ENCODE data around the gene CDKN2AIP. TPM values are rescaled to one million over a fixed set of nuclear protein-coding genes. Genes with fewer than 3 reads are reported as not detected.
A peak's percentile ranks its signal among the peaks of the same experiment; 100 is the strongest.
"Not testable (repeated sequence)": the region's sequence is repeated elsewhere in the genome, so short reads cannot be mapped to it uniquely, and the experiment has no call there.

CDKN2AIP gene
- total and polyA plus RNA-seq, 9 donors = 11.1 to 23.2 (median 18.7) TPM

DNA sequence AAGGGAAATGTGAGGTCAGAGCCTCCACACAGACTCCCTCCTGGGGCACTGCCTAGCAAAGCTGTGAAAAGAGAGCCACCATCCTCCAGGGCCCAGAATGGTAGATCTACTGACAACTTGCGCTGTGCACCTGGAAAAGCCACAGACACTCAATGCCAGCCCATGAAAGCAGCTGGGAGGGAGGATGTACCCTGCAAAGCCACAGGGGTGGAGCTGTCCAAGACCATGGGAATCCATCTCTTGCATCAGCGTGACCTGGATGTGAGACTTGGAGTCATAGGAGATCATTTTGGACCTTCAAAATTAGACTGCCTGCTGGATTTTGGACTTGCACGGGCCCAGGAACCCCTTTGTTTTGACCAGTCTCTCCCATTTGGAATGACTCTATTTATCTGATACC, 22.8 kb downstream of the CDKN2AIP start:
- Histone ChIP-seq H3K9me3 (replicated peaks; ENCODE audit: control insufficient read depth, low read depth, low read length) (peaks cover 3% of the 10 kb centered on the region), H3K4me3 (ENCODE audit: low read length) (no peak overlapping the region), H3K4me1 (ENCODE audit: control insufficient read depth, insufficient read depth, low read length) (no peaks in the 10 kb centered on the region), H3K27me3 (ENCODE audit: control insufficient read depth, insufficient read depth, low read length) (no peaks in the 10 kb centered on the region), H3K36me3 (ENCODE audit: control insufficient read depth, insufficient read depth, low read length) (no peaks in the 10 kb centered on the region), H3K27ac (ENCODE audit: low read length) (no peak overlapping the region)
- DNase-seq = no peak
- WGBS (ENCODE audit: insufficient coverage) = 100% methylated on average over 3 of the region's 3 CpGs

DNA sequence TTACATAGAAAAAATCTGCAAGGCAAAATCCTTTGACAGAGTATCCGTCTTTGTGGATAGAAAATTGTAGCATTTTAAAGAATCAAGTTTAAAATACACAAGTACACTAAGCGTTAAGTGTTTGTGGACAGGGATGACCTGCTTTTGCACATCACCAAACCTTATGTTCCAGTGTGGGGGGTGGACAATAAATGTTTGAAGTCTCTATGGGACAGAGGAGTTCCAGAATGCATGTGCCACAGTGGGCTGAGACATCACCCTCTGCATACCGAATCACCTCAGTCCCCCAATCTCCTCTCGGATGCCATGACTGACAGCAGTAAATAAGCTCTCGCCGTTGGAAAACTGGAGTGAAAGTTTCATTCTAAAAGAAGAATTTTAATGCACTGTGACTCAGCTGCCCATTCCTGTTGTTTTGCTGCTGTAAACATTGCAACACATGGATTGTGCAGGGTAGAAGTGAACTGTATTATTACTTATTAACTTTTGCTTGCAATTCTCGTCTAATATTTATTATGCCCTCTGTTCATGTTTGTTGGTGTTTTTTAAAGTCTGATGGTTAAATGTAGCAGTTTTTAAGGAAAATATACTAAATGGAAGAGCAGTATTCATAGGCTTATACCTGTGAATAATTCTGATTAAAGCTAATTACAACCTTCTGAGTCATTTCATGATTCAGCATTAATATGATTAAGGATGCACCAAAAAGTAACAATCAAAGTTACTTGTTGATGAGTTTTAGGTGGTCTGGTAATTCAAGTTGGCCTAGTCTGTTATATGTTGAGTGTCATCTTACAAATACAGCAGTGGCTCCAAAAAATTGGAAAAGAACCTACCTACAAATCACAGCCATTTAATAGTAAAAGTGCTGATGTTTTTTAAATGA, 24.0 kb downstream of the CDKN2AIP start:
- Histone ChIP-seq H3K27ac (ENCODE audit: low read length) (no peak overlapping the region), H3K4me1 (ENCODE audit: control insufficient read depth, insufficient read depth, low read length) (no peaks in the 10 kb centered on the region), H3K27me3 (ENCODE audit: control insufficient read depth, insufficient read depth, low read length) (no peaks in the 10 kb centered on the region), H3K4me3 (ENCODE audit: low read length) (no peak overlapping the region), H3K9me3 (replicated peaks; ENCODE audit: control insufficient read depth, low read depth, low read length) (peaks cover 3% of the 10 kb centered on the region), H3K36me3 (ENCODE audit: control insufficient read depth, insufficient read depth, low read length) (no peaks in the 10 kb centered on the region)
- WGBS (ENCODE audit: insufficient coverage) = 83% methylated on average over 3 of the region's 7 CpGs
- DNase-seq = no peak

DNA sequence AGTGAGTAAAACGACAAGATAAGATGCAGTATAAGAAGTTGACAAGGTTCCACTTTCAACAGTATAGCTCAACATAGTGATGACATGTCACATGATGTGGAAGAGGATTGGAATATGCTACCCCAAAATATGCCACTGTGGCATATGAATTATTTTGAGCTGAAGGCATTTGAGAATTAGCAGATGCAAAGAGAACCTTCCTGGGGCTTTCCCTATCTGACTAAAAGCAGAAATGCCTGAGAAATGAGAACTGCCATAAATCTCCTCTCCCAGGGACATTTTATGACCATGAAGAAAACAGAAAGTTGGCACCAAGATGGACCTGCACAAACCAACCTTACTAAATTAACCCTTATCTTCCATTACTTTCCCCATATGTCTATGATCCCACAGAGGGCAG, 24.8 kb downstream of the CDKN2AIP start:
- DNase-seq = no peak
- Histone ChIP-seq H3K27me3 (ENCODE audit: control insufficient read depth, insufficient read depth, low read length) (no peaks in the 10 kb centered on the region), H3K36me3 (ENCODE audit: control insufficient read depth, insufficient read depth, low read length) (no peaks in the 10 kb centered on the region), H3K4me1 (ENCODE audit: control insufficient read depth, insufficient read depth, low read length) (no peaks in the 10 kb centered on the region), H3K9me3 (replicated peaks; ENCODE audit: control insufficient read depth, low read depth, low read length) (peaks cover 2% of the 10 kb centered on the region), H3K4me3 (ENCODE audit: low read length) (no peak overlapping the region), H3K27ac (ENCODE audit: low read length) (no peak overlapping the region)
- WGBS (ENCODE audit: insufficient coverage) = no CpG with 5 or more reads among the region's 1 CpG

GRCh38 chr4:183469936-183470335, 25.5 kb downstream of the CDKN2AIP start:
- Histone ChIP-seq H3K27me3 (ENCODE audit: control insufficient read depth, insufficient read depth, low read length) (no peaks in the 10 kb centered on the region), H3K4me1 (ENCODE audit: control insufficient read depth, insufficient read depth, low read length) (no peaks in the 10 kb centered on the region), H3K4me3 (ENCODE audit: low read length) (no peak overlapping the region), H3K36me3 (ENCODE audit: control insufficient read depth, insufficient read depth, low read length) (no peaks in the 10 kb centered on the region), H3K27ac (ENCODE audit: low read length) (no peak overlapping the region), H3K9me3 (replicated peaks; ENCODE audit: control insufficient read depth, low read depth, low read length) (no peaks in the 10 kb centered on the region)
- WGBS (ENCODE audit: insufficient coverage) = no CpG with 5 or more reads among the region's 2 CpGs
- no peak for DNase-seq

DNA sequence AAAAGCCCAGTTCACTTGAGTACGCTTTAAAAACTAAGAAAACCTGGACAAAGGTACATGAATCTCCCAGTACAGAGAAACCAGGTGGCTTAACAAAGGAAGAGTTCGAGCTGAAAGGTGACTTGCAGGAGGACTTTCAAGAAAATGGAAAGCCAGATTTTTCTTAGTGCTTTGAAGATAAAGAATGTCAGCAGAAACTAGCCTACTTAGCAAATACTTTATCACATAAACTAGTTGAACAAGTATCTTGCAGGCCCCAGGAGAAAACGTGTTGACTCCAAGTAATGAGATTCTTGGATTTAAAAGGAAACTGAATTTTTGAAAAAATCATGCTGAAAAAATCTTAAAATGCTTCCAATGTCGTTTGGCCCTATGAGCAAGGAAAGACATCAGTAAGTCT, 26.4 kb downstream of the CDKN2AIP start:
- Histone ChIP-seq H3K4me1 (ENCODE audit: control insufficient read depth, insufficient read depth, low read length) (no peaks in the 10 kb centered on the region), H3K36me3 (ENCODE audit: control insufficient read depth, insufficient read depth, low read length) (no peaks in the 10 kb centered on the region), H3K27me3 (ENCODE audit: control insufficient read depth, insufficient read depth, low read length) (no peaks in the 10 kb centered on the region), H3K9me3 (replicated peaks; ENCODE audit: control insufficient read depth, low read depth, low read length) (no peaks in the 10 kb centered on the region), H3K4me3 (ENCODE audit: low read length) (no peak overlapping the region), H3K27ac (ENCODE audit: low read length) (no peak overlapping the region)
- no peak for DNase-seq
- no CpG with 5 or more reads among the region's 4 CpGs for WGBS (ENCODE audit: insufficient coverage)

DNA sequence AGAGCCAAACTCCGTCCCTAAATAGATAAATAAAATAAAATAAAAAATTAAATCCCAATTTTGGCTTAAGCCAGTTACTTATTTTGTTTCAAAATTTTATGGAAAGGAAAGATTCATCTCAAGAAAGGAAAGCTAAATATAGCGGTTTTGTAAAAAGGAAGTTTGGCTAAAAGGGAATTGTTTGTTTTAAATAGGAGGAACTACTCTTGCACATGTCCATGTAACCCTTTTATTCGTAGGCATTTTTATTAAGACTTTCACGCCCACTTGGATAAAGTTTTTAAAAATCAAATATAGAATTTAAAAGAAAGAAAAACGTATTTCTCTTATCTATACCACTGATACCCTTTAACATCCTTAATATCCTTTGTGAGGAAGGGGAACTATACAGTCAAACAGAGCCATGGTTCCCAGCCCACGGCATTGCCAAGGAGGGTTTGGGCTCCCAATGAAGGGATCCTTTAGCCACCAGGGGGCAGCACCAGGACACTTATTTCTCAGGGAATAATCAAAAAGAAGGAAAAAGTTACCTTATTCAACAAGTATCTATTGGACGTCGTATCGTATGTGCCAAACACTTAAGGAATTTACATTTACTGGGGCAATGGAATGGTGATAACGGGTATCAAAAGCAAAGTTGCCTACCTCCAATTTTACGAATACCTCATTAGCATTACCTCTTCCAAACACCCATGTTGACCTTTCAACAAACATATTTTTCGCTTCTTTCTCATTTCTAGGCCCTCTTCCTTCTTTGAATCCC, 27.7 kb downstream of the CDKN2AIP start:
- H3K27me3 ChIP-seq (ENCODE audit: control insufficient read depth, insufficient read depth, low read length) = no peaks in the 10 kb centered on the region
- no peak overlapping the region for H3K4me3 ChIP-seq (ENCODE audit: low read length)
- H3K9me3 ChIP-seq (replicated peaks; ENCODE audit: control insufficient read depth, low read depth, low read length) = no peaks in the 10 kb centered on the region
- peak; percentile 89 for DNase-seq
- no peak overlapping the region for H3K27ac ChIP-seq (ENCODE audit: low read length)
- no peaks in the 10 kb centered on the region for H3K36me3 ChIP-seq (ENCODE audit: control insufficient read depth, insufficient read depth, low read length)
- no peaks in the 10 kb centered on the region for H3K4me1 ChIP-seq (ENCODE audit: control insufficient read depth, insufficient read depth, low read length)
- WGBS (ENCODE audit: insufficient coverage) = no CpG with 5 or more reads among the region's 12 CpGs

GRCh38 chr4:183478123-183478522, 33.7 kb downstream of the CDKN2AIP start:
- H3K27ac ChIP-seq (ENCODE audit: low read length) = no peak overlapping the region
- no peaks in the 10 kb centered on the region for H3K4me1 ChIP-seq (ENCODE audit: control insufficient read depth, insufficient read depth, low read length)
- 18% methylated on average over 3 of the region's 5 CpGs for WGBS (ENCODE audit: insufficient coverage)
- no peaks in the 10 kb centered on the region for H3K36me3 ChIP-seq (ENCODE audit: control insufficient read depth, insufficient read depth, low read length)
- no peak overlapping the region for H3K4me3 ChIP-seq (ENCODE audit: low read length)
- no peaks in the 10 kb centered on the region for H3K9me3 ChIP-seq (replicated peaks; ENCODE audit: control insufficient read depth, low read depth, low read length)
- DNase-seq = no peak
- no peaks in the 10 kb centered on the region for H3K27me3 ChIP-seq (ENCODE audit: control insufficient read depth, insufficient read depth, low read length)

GRCh38 chr4:183478926-183479325, 34.5 kb downstream of the CDKN2AIP start:
- no CpG with 5 or more reads among the region's 2 CpGs for WGBS (ENCODE audit: insufficient coverage)

GRCh38 chr4:183482515-183483095, 38.2 kb downstream of the CDKN2AIP start:
- H3K27ac ChIP-seq (ENCODE audit: low read length); H3K9me3 ChIP-seq (replicated peaks; ENCODE audit: control insufficient read depth, low read depth, low read length); H3K4me1 ChIP-seq (ENCODE audit: control insufficient read depth, insufficient read depth, low read length); H3K27me3 ChIP-seq (ENCODE audit: control insufficient read depth, insufficient read depth, low read length); H3K36me3 ChIP-seq (ENCODE audit: control insufficient read depth, insufficient read depth, low read length); DNase-seq; H3K4me3 ChIP-seq (ENCODE audit: low read length): not testable (repeated sequence)
- 83% methylated on average over 10 of the region's 33 CpGs for WGBS (ENCODE audit: insufficient coverage)

More at GRCh38 chr4:183478926-183479325, 34.5 kb downstream of the CDKN2AIP start:
- H3K27me3 ChIP-seq (ENCODE audit: control insufficient read depth, insufficient read depth, low read length) = no peaks in the 10 kb centered on the region
- H3K27ac ChIP-seq (ENCODE audit: low read length) = no peak overlapping the region
- H3K4me1 ChIP-seq (ENCODE audit: control insufficient read depth, insufficient read depth, low read length) = no peaks in the 10 kb centered on the region
- no peaks in the 10 kb centered on the region for H3K9me3 ChIP-seq (replicated peaks; ENCODE audit: control insufficient read depth, low read depth, low read length)
- no peak overlapping the region for H3K4me3 ChIP-seq (ENCODE audit: low read length)
- no peak for DNase-seq
- H3K36me3 ChIP-seq (ENCODE audit: control insufficient read depth, insufficient read depth, low read length) = no peaks in the 10 kb centered on the region

GRCh38 chr4:183483997-183484396, 39.6 kb downstream of the CDKN2AIP start:
- no peak overlapping the region for H3K27ac ChIP-seq (ENCODE audit: low read length)
- no peaks in the 10 kb centered on the region for H3K27me3 ChIP-seq (ENCODE audit: control insufficient read depth, insufficient read depth, low read length)
- no peaks in the 10 kb centered on the region for H3K9me3 ChIP-seq (replicated peaks; ENCODE audit: control insufficient read depth, low read depth, low read length)
- 98% methylated on average over 4 of the region's 7 CpGs for WGBS (ENCODE audit: insufficient coverage)
- no peaks in the 10 kb centered on the region for H3K36me3 ChIP-seq (ENCODE audit: control insufficient read depth, insufficient read depth, low read length)
- H3K4me3 ChIP-seq (ENCODE audit: low read length) = no peak overlapping the region
- DNase-seq = no peak
- H3K4me1 ChIP-seq (ENCODE audit: control insufficient read depth, insufficient read depth, low read length) = no peaks in the 10 kb centered on the region
